K562 (cell line): Measurements from ENCODE around the gene ADGRB3. TPM values are rescaled to one million over a fixed set of nuclear protein-coding genes. Genes with fewer than 3 reads are reported as not detected.

Source experiments
- ATAC-seq: fragments of 200-7000 bp; cut with Tn5 transposase; 3 replicates; pipeline ENCODE4 v1.9.1; 2020; ENCODE audit warnings: moderate library complexity
- BruUV-seq: library from RNA; stranded (reverse); fragments of 400-500 nt; replicated peaks from 2 replicates; lab custom pipeline; 2021; lab: Mats Ljungman, UMichigan
- CTCF ChIA-PET: fragments of 300-600 bp; formaldehyde crosslinking; extraction: SDS; loops from one replicate; lab custom pipeline; 2021; ENCODE audit warnings: low intra/inter-chr PET ratio; lab: Yijun Ruan, JAX
- POLR2A ChIA-PET: fragments of 300-600, 350-650 bp; sonication (Branson Sonifier 250); formaldehyde crosslinking; extraction: SDS; loops from one replicate; lab custom pipeline; 2021; ENCODE audit warnings: antibody characterized with exemption, inconsistent platforms; lab: Yijun Ruan, JAX
- DNase-seq, 4 experiments: peaks; one replicate each; pipeline versions ENCODE4 v3.0.0 to v3.0.0-alpha.2; 2011 to 2018; ENCODE audit warnings: low spot score in 3 of 4, mixed read lengths in 3 of 4; ENCODE audit errors: extremely low read depth in 1 of 4
- FAIRE-seq: peaks from 2 replicates; lab custom pipeline; 2011; peaks lifted over from hg19 to GRCh38; lab: Jason Lieb, UNC
- H2AFZ ChIP-seq: 2 replicates; pipeline ENCODE4 v1.6.0; 2011; ENCODE audit warnings: low read depth, low read length, control low read depth, inconsistent platforms
- H3K27ac ChIP-seq: fragments of 200-600 bp; 3 replicates; pipeline ENCODE4 v1.8.0; 2011; ENCODE audit warnings: low read depth, mild to moderate bottlenecking, control low read depth, inconsistent platforms, low read length, moderate library complexity, mixed read lengths; ENCODE audit errors: extremely low read depth
- H3K27me3 ChIP-seq, 2 experiments: fragments of 300-600 bp in 1 of 2; 2 replicates in 1 of 2; 3 replicates in 1 of 2; pipeline versions ENCODE4 v1.6.0 to v1.8.0; 2011; ENCODE audit warnings: inconsistent platforms in 2 of 2, low read length in 2 of 2, mild to moderate bottlenecking in 1 of 2, mixed read lengths in 1 of 2, moderate library complexity in 1 of 2; ENCODE audit not compliant: control insufficient read depth in 2 of 2, insufficient read depth in 2 of 2
- H3K36me3 ChIP-seq: fragments of 300-600 bp; 3 replicates; pipeline ENCODE4 v1.8.0; 2011; ENCODE audit warnings: mild to moderate bottlenecking, low read length, inconsistent platforms; ENCODE audit not compliant: control insufficient read depth, insufficient read depth
- H3K4me1 ChIP-seq, 2 experiments: fragments of 200-600 bp in 1 of 2; replicated peaks in 1 of 2; 2 replicates in 1 of 2; 3 replicates in 1 of 2; pipeline versions ENCODE4 v1.5.1 to v1.8.0; 2011; ENCODE audit warnings: inconsistent platforms in 2 of 2, low read length in 2 of 2, mild to moderate bottlenecking in 1 of 2, mixed read lengths in 1 of 2, moderate library complexity in 1 of 2; ENCODE audit not compliant: control insufficient read depth in 2 of 2, insufficient read depth in 2 of 2
- H3K4me2 ChIP-seq: 2 replicates; pipeline ENCODE4 v1.6.1; 2011; ENCODE audit warnings: low read length, control low read depth, inconsistent platforms, mixed read lengths; ENCODE audit not compliant: insufficient read depth
- H3K4me3 ChIP-seq: fragments of 200-600 bp; sonication (generic), shearing (Covaris generic); 2 replicates; pipeline ENCODE4 v1.5.1; 2016; ENCODE audit warnings: control low read depth, inconsistent platforms
- H3K79me2 ChIP-seq: fragments of 200-600 bp; 3 replicates; pipeline ENCODE4 v1.8.0; 2011; ENCODE audit warnings: low read length, inconsistent platforms; ENCODE audit not compliant: control insufficient read depth, insufficient read depth
- H3K9ac ChIP-seq, 2 experiments: 2 replicates each; pipeline versions ENCODE4 v1.6.0 to v1.6.1; 2011; ENCODE audit warnings: low read depth in 2 of 2, low read length in 2 of 2, control low read depth in 1 of 2, inconsistent platforms in 1 of 2, mild to moderate bottlenecking in 1 of 2, mixed read lengths in 1 of 2; ENCODE audit not compliant: insufficient read depth in 1 of 2
- H3K9me1 ChIP-seq: one replicate; pipeline ENCODE4 v1.6.0; 2011; ENCODE audit warnings: inconsistent platforms, mild to moderate bottlenecking, low read length, moderate library complexity; ENCODE audit not compliant: control insufficient read depth, insufficient read depth
- H3K9me3 ChIP-seq: replicated peaks from 2 replicates; pipeline ENCODE4 v1.5.1; 2011; ENCODE audit warnings: low read depth, low read length, inconsistent platforms; ENCODE audit not compliant: control insufficient read depth, insufficient read depth
- H4K20me1 ChIP-seq: replicated peaks from 2 replicates; pipeline ENCODE4 v1.6.1; 2011; ENCODE audit warnings: low read length, inconsistent platforms, mixed read lengths; ENCODE audit not compliant: control insufficient read depth, insufficient read depth
- C11orf30 ChIP-seq: fragments of 450-650 bp; IDR thresholded peaks from 2 replicates; pipeline ENCODE4 v1.6.1; 2016; ENCODE audit warnings: low read depth, mild to moderate bottlenecking
- CBFB ChIP-seq: sonication (generic); formaldehyde crosslinking; IDR thresholded peaks from 2 replicates; pipeline ENCODE4 v1.4.0; 2020; ENCODE audit warnings: mild to moderate bottlenecking, missing genetic modification reagents
- FOXJ3 ChIP-seq: sonication (generic); formaldehyde crosslinking; IDR thresholded peaks from 2 replicates; pipeline ENCODE4 v1.4.0; 2020; ENCODE audit warnings: mild to moderate bottlenecking, missing genetic modification reagents
- FOXK1 ChIP-seq: sonication (generic); formaldehyde crosslinking; IDR thresholded peaks from 2 replicates; pipeline ENCODE4 v1.8.0; 2022; ENCODE audit warnings: missing genetic modification reagents, mild to moderate bottlenecking, borderline replicate concordance
- HMGN3 ChIP-seq: IDR thresholded peaks from 2 replicates; pipeline ENCODE4 v1.6.1; 2011; ENCODE audit warnings: borderline replicate concordance, low read depth, mild to moderate bottlenecking, mixed read lengths, low read length; ENCODE audit not compliant: insufficient read length; ENCODE audit errors: extremely low read depth
- KDM4B ChIP-seq, 2 experiments: fragments of 450-650 bp in 1 of 2; sonication (generic) in 1 of 2; IDR thresholded peaks; 2 replicates each; pipeline ENCODE4 v1.6.1; 2016 to 2017; ENCODE audit warnings: borderline replicate concordance in 2 of 2, antibody characterized with exemption in 1 of 2, low read depth in 1 of 2, mild to moderate bottlenecking in 1 of 2
- MTA1 ChIP-seq: fragments of 450-650 bp; IDR thresholded peaks from 2 replicates; pipeline ENCODE4 v1.6.1; 2017; ENCODE audit warnings: borderline replicate concordance
- NEUROD1 ChIP-seq: fragments of 150-350 bp; IDR thresholded peaks from 2 replicates; pipeline ENCODE4 v1.6.1; 2014; ENCODE audit warnings: borderline replicate concordance, low read length, low read depth; ENCODE audit not compliant: partially characterized antibody
- SMC3 ChIP-seq: conservative IDR thresholded peaks from 2 replicates; pipeline ENCODE4 v1.6.1; 2011; ENCODE audit warnings: low read depth, low read length, improper control_type of control experiment; ENCODE audit not compliant: insufficient read depth
- SPI1 ChIP-seq: IDR thresholded peaks from 2 replicates; pipeline ENCODE4 v1.6.1; 2011; ENCODE audit warnings: low read depth, low read length, control low read depth, borderline replicate concordance
- STAT5B ChIP-seq: fragments of 250-450 bp; sonication (Bioruptor Pico); IDR thresholded peaks from 2 replicates; pipeline ENCODE4 v1.8.0; 2021; ENCODE audit warnings: mild to moderate bottlenecking, inconsistent platforms
- TCF7L2 ChIP-seq: fragments of 150-350 bp; IDR thresholded peaks from 2 replicates; pipeline ENCODE4 v1.6.1; 2016; ENCODE audit warnings: low read depth, mild to moderate bottlenecking, low read length, moderate library complexity
- TFAP4 ChIP-seq: sonication (generic); formaldehyde crosslinking; IDR thresholded peaks from 2 replicates; pipeline ENCODE4 v1.8.0; 2022; ENCODE audit warnings: missing genetic modification reagents, mild to moderate bottlenecking, moderate library complexity, borderline replicate concordance
- XRCC5 ChIP-seq: fragments of 200-400 bp; formaldehyde crosslinking; IDR thresholded peaks from 2 replicates; pipeline ENCODE4 v1.6.1; 2017; ENCODE audit warnings: low read depth, mild to moderate bottlenecking, low read length
- YY1 ChIP-seq, 3 experiments: IDR thresholded peaks; 2 replicates each; pipeline ENCODE4 v1.6.1; 2011; ENCODE audit warnings: low read length in 2 of 3, mild to moderate bottlenecking in 2 of 3, moderate library complexity in 2 of 3, borderline replicate concordance in 1 of 3, control low read depth in 1 of 3, low read depth in 1 of 3; ENCODE audit not compliant: insufficient read depth in 3 of 3, insufficient replicate concordance in 2 of 3, control insufficient read depth in 1 of 3, insufficient read length in 1 of 3; ENCODE audit errors: extremely low read depth in 1 of 3
- ZBTB26 ChIP-seq: fragments of 450-650 bp; formaldehyde crosslinking; IDR thresholded peaks from 2 replicates; pipeline ENCODE4 v1.4.0; 2022; ENCODE audit warnings: missing genetic modification characterization
- ZNF3 ChIP-seq: fragments of 250-450 bp; sonication (Bioruptor Pico); IDR thresholded peaks from 2 replicates; pipeline ENCODE4 v1.5.0; 2021; ENCODE audit warnings: mild to moderate bottlenecking, moderate library complexity
- WGBS: fragments of 100-300 bp; shearing (Covaris generic); methylation state at CpG from one replicate; pipeline ENCODE4 v1.1.6; 2016; ENCODE audit warnings: low coverage, mixed read lengths; ENCODE audit not compliant: insufficient coverage; ENCODE audit errors: missing lambda C conversion rate; 5-methylcytosine and 5-hydroxymethylcytosine counted together
- in situ Hi-C: fragments of 300-500 bp; cut with MboI; formaldehyde crosslinking; loops from 4 replicates; pipeline ENCODE4 v1.15.0; 2018; ENCODE audit warnings: inconsistent platforms, mixed read lengths
- intact Hi-C: fragments of 100-400 bp; cut with micrococcal nuclease; formaldehyde crosslinking; loops from 2 replicates; pipeline ENCODE4 v1.14.2; 2022
- polyA plus RNA-seq, 8 experiments: library from polyadenylated mRNA; depleted of rRNA in 4 of 8; stranded (reverse) in 5 of 8; unstranded in 3 of 8; fragments of >200 nt; fragmentation: Nextera tagmentation in 2 of 8; fragmentation: Illumina TruSeq in 1 of 8; extraction: Ambion mirVana in 2 of 8; extraction: Trizol in 1 of 8; gene quantifications; 2 replicates each; pipeline versions ENCODE4 v1.2.1 to v1.2.3, GENCODE V29; 2011 to 2014; ENCODE audit warnings: inconsistent platforms in 1 of 8, missing spikeins in 1 of 8
- total RNA-seq, 7 experiments: library from RNA; depleted of rRNA in 6 of 7; stranded (reverse); fragments of >200 nt in 6 of 7; fragmentation: Illumina TruSeq in 2 of 7; extraction: Trizol in 2 of 7; gene quantifications; 2 replicates each; pipeline versions ENCODE4 v1.2.1 to v1.2.3, GENCODE V29; 2011 to 2021; ENCODE audit warnings: low replicate concordance in 1 of 7
- TF ChIP-seq, protein P1 (sequence below), 2 experiments: fragments of 200-800 bp in 1 of 2; sonication (Bioruptor generic) in 1 of 2; sonication (generic) in 1 of 2; formaldehyde crosslinking in 1 of 2; IDR thresholded peaks in 1 of 2; conservative IDR thresholded peaks in 1 of 2; 2 replicates each; pipeline versions ENCODE4 v1.5.0 to v1.6.1; 2016 to 2020; ENCODE audit warnings: missing compliant biosample characterization in 1 of 2, missing genetic modification characterization in 1 of 2, missing genetic modification reagents in 1 of 2

ADGRB3 gene
- total and polyA plus RNA-seq, 9 of the 15 experiments (the other 6 are each of a cell fraction or from before 2014, with no cell fraction given): 0.90 to 7.8 (median 2.4) TPM

- ChIA-PET POLR2A (no interaction called here), CTCF (no interaction called here)
- H3K9ac ChIP-seq: no peak overlapping the region
- no peaks in the 10 kb centered on the region for H4K20me1 ChIP-seq
- H3K27me3 ChIP-seq: no peaks in the 10 kb centered on the region
- FAIRE-seq (no peak), ATAC-seq (no peak), DNase-seq (no peak)
- H3K79me2 ChIP-seq: no peaks in the 10 kb centered on the region
- TF ChIP-seq STAT5B (CRISPR knock-in tag): no peak
- no peak for TF ChIP-seq KDM4B (IDR thresholded peaks at IDR 0.05; ENCODE audit: borderline replicate concordance in 2 of 2, low read depth in 1 of 2)
- no peak for TF ChIP-seq C11orf30
- no peak for TF ChIP-seq TFAP4 (CRISPR knock-in tag)
- no peak for TF ChIP-seq FOXK1 (CRISPR knock-in tag)
- no peak for TF ChIP-seq ZBTB26 (CRISPR knock-in tag)
- no peak for TF ChIP-seq HMGN3
- no peak for TF ChIP-seq ZNF3 (CRISPR knock-in tag)
- TF ChIP-seq FOXJ3 (CRISPR knock-in tag): no peak
- no peak for TF ChIP-seq YY1 (IDR thresholded peaks at IDR 0.05; ENCODE audit: borderline replicate concordance in 1 of 3, control insufficient read depth in 1 of 3, extremely low read depth in 1 of 3, insufficient read depth in 3 of 3, insufficient read length in 1 of 3, insufficient replicate concordance in 2 of 3, low read depth in 1 of 3, low read length in 2 of 3)
- no peak for TF ChIP-seq MTA1
- TF ChIP-seq TCF7L2: no peak
- no peak for TF ChIP-seq NEUROD1
- TF ChIP-seq, protein P1, sequence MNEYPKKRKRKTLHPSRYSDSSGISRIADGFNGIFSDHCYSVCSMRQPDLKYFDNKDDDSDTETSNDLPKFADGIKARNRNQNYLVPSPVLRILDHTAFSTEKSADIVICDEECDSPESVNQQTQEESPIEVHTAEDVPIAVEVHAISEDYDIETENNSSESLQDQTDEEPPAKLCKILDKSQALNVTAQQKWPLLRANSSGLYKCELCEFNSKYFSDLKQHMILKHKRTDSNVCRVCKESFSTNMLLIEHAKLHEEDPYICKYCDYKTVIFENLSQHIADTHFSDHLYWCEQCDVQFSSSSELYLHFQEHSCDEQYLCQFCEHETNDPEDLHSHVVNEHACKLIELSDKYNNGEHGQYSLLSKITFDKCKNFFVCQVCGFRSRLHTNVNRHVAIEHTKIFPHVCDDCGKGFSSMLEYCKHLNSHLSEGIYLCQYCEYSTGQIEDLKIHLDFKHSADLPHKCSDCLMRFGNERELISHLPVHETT (CRISPR knock-in tag; conservative IDR thresholded peaks at IDR 0.05 in 1 of 2, IDR thresholded peaks at IDR 0.05 in 1 of 2): no peak
- TF ChIP-seq SMC3: no peak
- no peak for TF ChIP-seq CBFB (CRISPR knock-in tag)
- no peak for TF ChIP-seq XRCC5
- TF ChIP-seq SPI1: no peak
- H3K36me3 ChIP-seq: no peaks in the 10 kb centered on the region
- BruUV-seq: no TSS peak
- in situ Hi-C loops: no loop called here
- no peaks in the 10 kb centered on the region for H3K9me1 ChIP-seq
- no peak overlapping the region for H2AFZ ChIP-seq
- no peaks in the 10 kb centered on the region for H3K9me3 ChIP-seq
- 6% methylated on average over 2 of the region's 2 CpGs for WGBS
- no peaks in the 10 kb centered on the region for H3K4me1 ChIP-seq
- H3K27ac ChIP-seq: no peak overlapping the region
- intact Hi-C loops: no loop called here
- H3K4me2 ChIP-seq: no peak overlapping the region
- H3K4me3 ChIP-seq: no peak overlapping the region
Observed at GRCh38 chr6:69261010-69261409, 625.9 kb downstream of the ADGRB3 start.
